ENCODE data around the gene SPNS3.
A peak's percentile ranks its signal among the peaks of the same experiment; 100 is the strongest.

Gene SPNS3

DNA sequence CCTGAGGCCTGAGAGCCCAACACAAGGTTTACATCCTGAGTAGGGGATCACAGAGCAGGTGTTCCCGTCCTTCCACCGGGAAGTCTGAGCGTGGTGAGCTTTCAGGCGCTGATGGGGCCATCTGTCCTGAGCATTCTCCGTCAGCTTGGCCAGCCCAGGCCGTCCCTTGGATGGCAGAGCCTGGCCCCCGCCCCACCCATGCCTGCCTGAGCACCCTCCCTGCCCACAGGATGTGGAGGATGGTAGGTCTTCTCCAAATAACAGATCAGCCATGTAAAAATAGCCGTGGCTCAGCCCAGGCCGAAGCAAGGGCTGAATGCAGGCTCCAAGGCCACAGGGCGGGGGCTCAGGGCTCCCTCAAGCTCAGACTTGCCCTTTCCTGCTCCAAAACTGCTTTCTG lies 85.2 kb downstream of the SPNS3 start:
- no peak overlapping the region for H3K4me3 ChIP-seq
- H3K27ac ChIP-seq, result peak overlapping the region in 17 of 21 experiments; percentile 11 to 83 (median 58)

DNA sequence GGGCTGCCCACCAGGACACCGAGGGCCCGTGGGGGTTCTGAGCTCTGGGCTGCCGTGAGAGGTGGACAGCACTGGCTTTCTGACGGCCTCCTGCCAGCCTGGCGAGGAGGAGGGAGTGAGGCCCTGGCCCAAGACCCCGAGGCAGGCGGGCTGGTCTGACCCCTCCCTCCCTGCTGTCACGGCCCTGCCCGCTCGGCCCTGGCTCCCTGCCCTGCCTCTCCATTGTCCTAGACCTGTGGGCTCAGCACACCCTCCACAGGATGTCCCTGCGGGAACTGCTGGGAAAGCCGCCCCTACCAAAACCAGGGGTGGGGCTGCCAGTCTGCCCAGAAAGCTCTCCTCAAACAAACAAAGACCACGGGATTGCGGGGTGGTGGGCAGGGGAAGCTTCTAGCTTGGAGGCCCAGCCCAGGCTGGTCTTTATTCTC lies 85.6 kb downstream of the SPNS3 start:
- H3K27ac ChIP-seq, result peak overlapping the region in 16 of 21 experiments; percentile 13 to 83 (median 66)
- no peak overlapping the region for H3K4me3 ChIP-seq

DNA sequence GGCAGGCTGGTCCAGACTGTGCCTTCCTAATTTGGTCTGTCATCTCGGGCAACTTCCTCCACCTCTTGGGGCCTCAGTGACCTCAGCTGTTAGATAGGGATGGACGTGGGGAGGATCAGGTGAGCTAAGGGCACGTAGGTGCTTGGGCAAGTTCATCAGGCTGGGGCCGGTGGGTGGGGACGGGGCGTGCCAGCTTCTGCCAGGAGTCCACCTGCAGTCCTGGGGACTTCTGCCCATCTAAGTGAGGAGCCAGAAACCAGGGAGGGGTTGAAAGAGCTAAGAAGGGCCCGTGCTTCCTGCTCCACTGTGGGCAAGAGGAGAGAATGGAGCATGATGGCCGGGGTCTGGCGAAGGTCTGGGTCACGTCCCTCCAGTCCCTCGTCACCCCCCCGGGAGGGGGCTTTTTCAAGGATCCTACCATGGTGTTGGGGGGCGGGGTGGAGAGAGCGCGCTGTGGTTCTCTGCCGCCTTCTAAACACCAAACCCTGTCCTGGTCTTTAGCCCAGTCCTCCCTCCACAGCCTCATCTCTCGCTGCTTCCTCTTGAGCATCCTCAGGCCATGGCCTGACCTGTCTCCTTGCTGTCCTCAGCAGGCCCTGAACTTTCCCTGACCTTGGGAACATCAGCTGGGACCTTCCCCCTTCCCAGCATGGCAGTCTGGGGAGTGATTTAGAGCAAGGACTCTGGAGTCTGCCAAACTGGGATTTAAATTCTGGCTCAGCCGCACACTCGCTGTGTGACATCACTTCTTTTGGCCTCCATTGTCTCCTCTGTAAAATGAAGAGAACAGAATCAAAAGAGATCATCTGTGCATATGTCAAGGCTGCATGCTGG lies 86.5 kb downstream of the SPNS3 start:
- Histone ChIP-seq H3K4me3 (no peak overlapping the region), H3K27ac (peak overlapping the region in 19 of 21 experiments; percentile 0 to 83 (median 55))

DNA sequence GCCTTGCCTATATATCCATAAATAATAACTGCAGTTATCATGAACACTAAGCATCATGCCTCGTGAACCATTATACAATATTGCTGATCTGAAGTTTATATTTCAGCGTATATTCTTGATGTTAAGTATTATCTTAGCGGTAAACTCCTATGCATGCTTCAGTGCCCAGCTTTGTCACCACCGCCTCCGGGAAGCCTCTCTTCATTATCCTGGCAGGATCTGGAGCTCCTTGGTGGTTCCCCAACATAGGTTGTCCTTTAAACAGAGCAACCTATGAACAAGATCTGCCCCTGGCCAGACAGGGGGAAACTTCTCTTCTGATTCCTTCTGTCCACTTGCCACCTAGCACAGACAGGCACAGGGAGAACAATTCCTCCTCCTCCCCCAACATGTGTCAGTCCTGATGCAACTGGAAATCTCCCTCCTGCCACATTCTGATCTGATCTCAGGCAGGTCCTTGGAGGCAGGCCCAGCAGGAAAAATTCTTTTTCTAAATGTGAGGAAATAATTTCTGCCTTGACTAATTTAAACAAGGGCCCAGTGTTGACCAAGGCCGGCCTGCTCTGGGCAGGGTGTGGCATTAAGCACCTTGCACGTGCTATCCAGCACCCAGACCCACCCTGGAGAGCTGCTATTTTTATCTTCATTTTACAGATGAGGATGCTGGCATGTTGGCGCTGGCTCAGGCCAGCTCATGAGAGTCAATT lies 87.3 kb downstream of the SPNS3 start:
- Histone ChIP-seq H3K4me3 (no peak overlapping the region), H3K27ac (peak overlapping the region in 9 of 21 experiments; percentile 6 to 83 (median 34))

DNA sequence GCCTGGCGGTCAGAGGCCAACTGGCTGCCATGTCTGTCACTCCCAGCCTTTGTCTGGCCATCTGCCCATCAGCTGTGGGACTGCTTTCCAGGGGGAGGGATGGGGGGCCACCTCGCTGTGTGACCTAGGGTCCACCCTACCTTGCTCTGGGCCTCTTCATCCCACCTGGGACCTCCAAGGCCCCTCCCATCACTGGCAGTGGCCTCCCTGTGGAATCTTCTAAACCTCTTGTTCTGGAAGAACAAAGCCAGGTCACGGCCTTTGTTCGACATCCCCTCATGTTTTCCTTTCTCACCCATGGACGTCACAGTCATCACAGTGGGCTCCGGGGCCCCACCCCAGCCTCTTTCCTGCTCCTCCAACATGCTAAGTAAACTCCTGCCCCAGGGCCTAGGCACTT lies 88.9 kb downstream of the SPNS3 start:
- Histone ChIP-seq H3K27ac (peak overlapping the region in 7 of 21 experiments; percentile 3 to 83 (median 30)), H3K4me3 (no peak overlapping the region)

DNA sequence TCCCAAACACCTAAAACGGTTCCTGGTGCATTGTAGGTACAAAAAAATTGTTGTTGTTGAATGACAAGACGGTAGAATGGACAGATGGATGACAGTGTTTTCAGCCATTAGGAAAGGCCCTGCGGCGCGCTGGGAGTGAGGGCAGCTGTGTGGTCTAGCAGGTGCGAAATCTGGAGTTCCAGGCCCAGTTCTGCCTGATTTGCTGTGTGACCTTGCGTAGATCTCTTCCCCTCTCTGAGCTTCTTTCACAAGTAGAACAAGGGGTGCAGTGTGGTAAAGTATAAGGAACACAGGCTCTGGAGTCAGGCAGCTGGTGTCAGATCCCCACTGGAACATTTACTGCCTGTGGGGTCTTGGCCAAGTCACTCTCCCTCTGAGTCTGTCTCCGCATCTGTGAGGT lies 90.2 kb downstream of the SPNS3 start:
- H3K27ac ChIP-seq, result no peak overlapping the region

DNA sequence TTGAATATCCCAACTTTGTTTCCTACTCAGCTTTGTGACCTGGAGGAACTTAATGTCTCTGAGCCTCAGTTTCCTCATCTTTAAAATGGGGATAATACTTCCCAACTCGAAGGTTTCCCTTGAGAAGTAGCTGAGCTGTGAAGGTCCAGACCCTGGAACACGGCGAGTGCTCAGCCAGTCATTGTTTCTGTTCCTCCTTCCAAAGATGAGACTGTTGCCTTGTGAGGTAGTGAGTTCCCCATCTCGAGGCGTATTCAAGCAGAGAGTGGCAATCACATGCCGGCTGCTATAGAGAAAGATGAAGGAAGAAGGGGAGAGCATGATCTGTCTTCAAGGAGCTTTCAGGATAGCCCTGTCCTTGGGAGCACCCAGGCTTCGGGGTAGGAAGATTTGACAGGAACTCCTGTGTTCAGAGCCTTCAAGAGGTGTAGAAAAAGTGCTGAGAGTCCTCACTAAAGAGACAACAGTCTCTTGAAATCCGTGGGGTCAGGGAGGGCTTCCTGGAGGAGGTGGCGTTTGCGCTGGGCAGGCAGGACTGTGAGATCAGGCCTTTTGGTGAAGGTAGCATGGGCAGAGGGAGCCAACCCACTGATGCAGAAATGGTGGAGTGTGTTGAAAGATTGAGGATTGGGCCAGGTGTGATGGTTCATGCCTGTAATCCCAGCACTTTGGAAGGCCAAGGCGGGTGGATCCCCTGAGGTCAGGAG lies 92.1 kb downstream of the SPNS3 start:
- H3K27ac ChIP-seq, result no peak overlapping the region

More for the DNA sequence above, 90.2 kb downstream of the SPNS3 start:
- H3K4me3 ChIP-seq, result no peak overlapping the region

DNA sequence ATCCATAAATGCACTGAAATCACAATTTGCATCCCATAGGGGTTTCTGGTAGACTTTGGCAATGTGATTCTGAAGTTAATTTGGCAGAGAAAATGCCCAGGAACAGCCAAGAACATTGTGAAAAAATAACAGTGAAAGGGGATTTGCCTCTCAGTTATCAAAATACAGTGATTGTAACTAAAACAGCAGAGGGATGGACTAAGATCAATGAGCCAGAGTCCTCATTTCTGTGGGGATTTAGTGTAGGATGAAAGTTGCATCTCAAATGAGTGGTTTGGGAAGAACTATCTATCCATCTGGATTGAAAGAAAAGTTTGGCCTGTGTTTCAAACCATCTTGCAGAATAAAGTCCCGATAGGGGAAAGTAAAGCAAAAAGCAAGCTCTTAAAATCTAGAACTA lies 93.4 kb downstream of the SPNS3 start:
- peak overlapping the region in 1 of 21 experiments; percentile 13 for H3K27ac ChIP-seq
- no peak overlapping the region for H3K4me3 ChIP-seq

More for the DNA sequence above, 92.1 kb downstream of the SPNS3 start:
- no peak overlapping the region for H3K4me3 ChIP-seq

DNA sequence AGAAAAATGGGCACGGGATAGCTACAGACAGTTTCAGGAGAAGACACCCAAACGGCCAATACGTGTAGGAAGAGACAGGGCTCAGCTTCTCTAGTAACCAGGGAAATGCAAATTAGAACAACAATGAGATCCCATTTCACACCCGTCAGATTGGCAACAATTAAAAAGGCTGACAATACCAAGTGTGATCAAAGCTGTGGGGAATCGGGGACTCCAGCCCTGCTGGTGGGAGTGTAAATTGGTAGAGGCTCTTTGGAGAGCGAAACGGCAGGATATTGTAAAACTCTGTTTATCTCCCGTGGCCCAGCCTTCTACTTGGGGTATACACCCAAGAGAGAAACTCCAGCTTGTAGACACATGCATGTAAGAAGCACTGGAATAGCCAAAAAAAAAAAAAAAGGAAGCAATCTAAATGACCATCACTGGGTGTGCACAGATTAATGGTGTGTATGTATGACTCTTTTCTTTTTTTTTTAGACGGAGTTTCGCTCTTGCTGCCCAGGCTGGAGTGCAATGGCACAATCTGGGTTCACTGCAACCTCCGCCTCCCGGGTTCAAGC lies 93.9 kb downstream of the SPNS3 start:
- H3K4me3 ChIP-seq, result no peak overlapping the region
- H3K27ac ChIP-seq, result peak overlapping the region in 1 of 21 experiments; percentile 13

DNA sequence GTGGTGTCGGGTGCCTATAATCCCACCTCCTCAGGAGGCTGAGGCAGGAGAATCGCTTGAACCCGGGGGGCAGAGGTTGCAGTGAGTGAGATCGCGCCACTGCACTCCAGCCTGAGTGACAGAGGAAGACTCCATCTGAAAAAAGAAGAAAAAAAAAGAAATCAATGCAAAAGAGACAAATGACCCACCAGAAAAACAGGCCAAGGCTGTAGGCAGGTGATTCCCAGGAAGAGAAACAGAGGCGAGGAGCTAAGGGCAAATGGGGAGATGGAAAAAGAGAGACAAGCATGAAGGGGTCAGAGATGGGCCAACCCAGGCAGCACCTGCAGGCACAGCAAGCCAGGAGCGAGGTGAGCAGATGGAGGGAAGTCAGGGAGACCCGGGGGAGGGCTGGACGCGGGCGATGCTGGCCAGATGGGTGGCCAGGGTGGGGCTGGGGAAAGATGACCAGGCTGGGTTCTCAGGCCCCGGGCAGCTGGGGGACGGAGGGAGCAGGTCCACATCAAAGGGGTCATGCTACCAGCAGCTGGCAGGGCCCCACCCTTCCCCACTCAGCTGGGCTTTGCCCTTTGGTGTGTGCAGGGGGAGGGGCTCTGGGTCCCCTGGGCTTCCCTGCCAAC lies 95.9 kb downstream of the SPNS3 start:
- H3K27ac ChIP-seq, result peak overlapping the region in 4 of 21 experiments; percentile 27 to 76 (median 63)

DNA sequence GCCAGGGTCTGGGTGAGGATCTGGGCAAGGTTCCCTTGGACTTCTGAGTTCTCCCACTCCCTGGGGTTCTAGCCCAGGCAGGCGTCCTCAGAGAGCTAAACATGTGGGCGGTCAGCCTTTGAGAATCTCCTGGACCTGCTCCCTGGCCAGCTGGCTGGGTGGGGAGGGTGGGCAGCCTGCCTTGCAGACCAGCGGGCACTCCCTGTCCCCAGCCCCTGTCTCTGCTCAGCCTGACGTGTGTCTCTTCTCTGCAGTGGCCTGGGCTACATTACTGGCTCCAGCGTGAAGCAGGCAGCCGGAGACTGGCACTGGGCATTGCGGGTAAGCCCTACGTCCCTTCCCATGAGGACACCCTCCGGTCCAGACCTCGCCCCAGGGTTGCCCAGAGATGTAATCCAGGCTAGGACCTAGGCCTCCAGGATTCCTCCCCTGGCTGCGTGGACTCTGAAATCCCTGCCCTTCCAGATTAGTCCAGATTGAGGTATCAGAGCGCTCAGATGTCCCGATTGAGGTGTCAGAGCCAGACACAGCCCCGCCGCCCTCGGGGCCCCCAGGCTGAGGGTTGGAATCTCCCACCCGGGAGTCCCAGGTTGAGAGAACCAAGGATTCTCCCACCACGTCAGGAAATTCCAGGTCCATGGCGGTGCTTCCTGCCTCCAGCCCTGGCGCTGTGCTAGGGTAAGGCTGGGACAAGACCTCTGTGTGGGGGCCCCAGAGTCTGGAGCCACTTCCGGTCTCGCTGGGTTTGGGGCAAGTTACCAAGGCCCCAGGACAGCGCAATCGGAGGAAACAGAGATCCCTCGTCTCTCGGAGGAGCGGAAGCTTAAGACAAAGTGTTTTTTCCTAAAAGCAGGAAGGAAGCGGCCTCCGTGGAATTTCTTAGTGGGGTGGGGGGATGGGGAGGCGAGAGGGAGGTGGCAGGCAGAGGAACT lies 97.3 kb downstream of the SPNS3 start:
- no peak overlapping the region for H3K4me3 ChIP-seq
- H3K27ac ChIP-seq, result peak overlapping the region in 10 of 21 experiments; percentile 11 to 76 (median 36)

More for the DNA sequence above, 95.9 kb downstream of the SPNS3 start:
- H3K4me3 ChIP-seq, result no peak overlapping the region

DNA sequence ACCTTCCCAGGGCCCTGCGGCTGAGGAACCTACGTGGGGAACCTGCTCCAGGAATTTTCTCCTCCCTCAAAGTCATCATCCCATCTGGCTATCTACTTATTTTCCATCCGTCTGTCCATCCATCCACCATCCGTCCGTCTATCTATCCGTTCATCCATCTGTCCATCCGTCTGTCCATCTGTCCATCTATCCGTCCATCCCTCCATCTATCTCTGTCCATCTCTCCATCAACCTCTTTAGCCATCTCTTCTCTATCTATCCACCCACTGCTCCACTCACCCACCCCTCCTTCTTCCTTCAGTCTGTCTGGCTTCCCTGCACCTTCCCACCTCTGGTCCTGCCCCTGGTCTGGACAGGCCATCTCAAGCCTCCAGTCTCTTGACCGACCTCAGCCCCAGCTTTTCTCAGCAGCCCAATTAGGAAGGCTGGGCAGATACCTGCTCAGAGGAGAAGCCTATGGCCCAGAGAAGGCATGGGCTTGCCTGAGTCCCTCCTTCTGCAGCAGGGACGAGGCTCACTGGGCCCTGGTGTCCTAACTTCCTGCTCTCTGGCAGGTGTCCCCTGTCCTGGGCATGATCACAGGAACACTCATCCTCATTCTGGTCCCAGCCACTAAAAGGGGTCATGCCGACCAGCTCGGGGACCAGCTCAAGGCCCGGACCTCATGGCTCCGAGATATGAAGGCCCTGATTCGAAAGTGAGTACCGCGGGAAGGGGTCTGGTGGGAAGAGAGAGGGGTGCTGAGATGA lies 98.4 kb downstream of the SPNS3 start:
- H3K27ac ChIP-seq, result peak overlapping the region in 3 of 21 experiments; percentile 2 to 7 (median 6)
- no peak overlapping the region for H3K4me3 ChIP-seq

DNA sequence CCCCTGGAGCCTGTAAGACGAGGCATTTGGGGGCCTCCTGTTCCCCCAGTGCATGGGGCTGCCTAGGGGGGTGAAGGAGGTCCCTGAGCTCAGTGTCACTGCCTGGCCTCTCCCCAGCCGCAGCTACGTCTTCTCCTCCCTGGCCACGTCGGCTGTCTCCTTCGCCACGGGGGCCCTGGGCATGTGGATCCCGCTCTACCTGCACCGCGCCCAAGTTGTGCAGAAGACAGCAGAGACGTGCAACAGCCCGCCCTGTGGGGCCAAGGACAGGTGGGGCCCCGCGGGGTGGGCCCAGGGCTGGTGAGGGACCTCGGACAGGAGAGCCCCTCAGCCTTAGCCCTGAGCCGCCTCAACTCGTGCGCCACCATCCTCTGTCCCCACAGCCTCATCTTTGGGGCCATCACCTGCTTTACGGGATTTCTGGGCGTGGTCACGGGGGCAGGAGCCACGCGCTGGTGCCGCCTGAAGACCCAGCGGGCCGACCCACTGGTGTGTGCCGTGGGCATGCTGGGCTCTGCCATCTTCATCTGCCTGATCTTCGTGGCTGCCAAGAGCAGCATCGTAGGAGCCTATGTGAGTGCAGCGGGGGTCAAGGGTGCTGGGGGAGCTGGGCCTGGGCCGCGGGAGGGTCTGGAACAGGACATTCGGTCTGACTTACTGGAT lies 99.3 kb downstream of the SPNS3 start:
- H3K27ac ChIP-seq, result no peak overlapping the region
- no peak overlapping the region for H3K4me3 ChIP-seq

DNA sequence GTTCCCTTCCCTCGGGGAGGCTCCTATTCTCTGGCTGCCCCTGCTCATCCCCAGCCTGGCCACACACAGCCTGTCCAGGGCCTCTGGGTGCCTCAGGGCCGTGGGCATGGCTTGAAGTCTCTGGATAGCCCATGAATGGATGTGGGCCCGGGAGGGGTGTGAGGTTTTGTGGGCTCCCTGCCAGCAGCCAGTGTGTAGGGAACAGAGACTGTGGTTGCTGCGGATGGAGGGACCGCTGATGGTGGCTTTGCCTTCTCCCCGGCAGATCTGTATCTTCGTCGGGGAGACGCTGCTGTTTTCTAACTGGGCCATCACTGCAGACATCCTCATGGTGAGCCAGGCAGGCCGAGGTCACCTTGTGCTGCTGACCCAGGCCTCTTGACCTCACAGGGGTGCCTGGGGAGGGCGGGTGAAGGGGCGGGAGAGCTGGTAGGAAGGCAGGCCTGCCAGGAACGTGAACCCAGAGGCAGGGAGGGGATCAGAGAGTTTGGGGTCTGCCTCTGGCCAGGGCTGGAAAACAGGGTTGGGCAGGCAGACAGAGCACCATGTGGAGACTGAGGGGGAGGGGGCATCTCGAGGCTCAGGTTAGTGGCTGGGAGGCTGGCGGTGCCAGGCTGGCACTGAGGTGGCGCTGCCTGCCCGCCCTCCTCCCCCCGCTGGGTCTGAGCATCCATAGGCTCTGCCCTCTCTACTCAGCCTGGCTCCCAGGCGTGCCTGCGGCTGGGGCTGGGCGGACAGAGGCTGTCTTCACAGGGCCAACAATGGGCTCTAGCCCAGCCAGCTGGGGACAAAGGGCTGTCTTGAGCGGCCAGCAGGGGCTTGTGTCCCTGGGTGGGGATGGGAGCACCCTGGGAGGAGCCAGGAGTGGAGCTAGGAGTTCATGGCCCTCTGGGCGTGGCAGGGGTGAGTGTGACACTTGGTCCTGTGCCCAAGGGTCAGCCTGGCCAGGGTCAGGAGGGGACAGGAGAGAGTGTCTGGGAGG lies 100.1 kb downstream of the SPNS3 start:
- Histone ChIP-seq H3K27ac (peak overlapping the region in 10 of 21 experiments; percentile 3 to 65 (median 28)), H3K4me3 (no peak overlapping the region)

DNA sequence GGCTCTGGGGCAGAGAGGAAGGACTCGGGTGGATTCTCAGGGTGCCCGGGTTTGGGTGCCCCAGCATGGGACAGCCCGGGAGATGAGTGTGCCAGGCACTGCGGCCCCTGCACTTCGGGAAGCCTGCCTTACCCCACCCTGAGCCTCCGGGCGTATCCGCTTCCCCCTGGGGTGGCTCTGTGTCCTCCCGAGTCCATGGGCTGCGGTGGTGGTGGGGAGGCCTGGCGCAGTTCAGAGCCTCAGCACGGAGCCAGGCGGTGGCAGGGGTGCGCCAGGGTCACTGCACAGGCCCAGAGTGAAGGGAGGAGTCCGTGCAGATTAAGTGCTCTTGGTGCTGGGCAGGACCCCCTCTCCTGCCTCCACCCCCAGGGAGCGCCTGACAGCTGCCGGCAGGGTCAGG lies 100.8 kb downstream of the SPNS3 start:
- H3K4me3 ChIP-seq, result no peak overlapping the region
- H3K27ac ChIP-seq, result peak overlapping the region in 11 of 21 experiments; percentile 3 to 65 (median 28)

All from skin epidermis (tissue), 12 donors.